NOMO-1 treated with DMSO at 0.1 percent for 48 hours (cell line): ENCODE results near the gene STMN3.
"Not testable (repeated sequence)": the region's sequence is repeated elsewhere in the genome, so short reads cannot be mapped to it uniquely, and the experiment has no call there.

Source experiments
- DNase-seq: peaks from one replicate; lab custom pipeline; 2025; ENCODE audit not compliant: unreplicated experiment; lab: John Stamatoyannopoulos, UW

STMN3 gene

GRCh38 chr20:63617876-63618265 lies 35.4 kb downstream of the STMN3 start:
- no peak for DNase-seq

DNA sequence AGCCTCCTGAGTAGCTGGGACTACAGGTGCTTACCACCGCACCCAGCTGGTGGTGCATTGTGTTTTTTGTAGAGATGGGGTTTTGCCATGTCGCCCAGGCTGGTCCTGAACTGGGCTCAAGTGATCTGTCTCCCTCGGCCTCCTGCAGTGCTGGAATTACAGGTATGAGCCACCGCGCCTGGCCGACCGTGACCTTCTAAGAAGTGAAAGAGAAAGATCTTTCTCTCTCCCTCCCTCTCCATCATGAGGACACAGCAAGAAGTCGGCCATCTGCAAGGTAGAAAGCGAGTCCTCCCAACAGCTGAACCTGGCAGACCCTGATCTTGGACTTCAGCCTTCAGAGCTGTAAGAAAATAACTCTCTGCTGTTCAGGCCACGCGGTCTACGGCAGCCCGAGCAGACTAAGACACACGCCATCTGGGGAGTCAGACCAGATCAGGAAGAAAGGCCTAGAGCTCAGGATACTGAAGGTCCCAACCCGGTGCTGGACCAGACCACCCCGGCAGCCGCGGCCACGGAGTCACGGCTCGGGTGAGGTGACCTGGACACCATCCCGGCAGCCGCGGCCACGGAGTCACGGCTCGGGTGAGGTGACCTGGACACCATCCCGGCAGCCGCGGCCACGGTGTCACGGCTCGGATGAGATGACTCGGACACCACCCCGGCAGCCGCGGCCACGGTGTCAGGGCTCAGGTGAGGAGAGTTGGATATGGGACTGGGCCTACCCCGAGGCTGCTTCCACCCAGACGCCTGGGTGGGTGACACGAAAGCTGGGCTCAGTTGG lies 35.9 kb downstream of the STMN3 start:
- DNase-seq = no peak

DNA sequence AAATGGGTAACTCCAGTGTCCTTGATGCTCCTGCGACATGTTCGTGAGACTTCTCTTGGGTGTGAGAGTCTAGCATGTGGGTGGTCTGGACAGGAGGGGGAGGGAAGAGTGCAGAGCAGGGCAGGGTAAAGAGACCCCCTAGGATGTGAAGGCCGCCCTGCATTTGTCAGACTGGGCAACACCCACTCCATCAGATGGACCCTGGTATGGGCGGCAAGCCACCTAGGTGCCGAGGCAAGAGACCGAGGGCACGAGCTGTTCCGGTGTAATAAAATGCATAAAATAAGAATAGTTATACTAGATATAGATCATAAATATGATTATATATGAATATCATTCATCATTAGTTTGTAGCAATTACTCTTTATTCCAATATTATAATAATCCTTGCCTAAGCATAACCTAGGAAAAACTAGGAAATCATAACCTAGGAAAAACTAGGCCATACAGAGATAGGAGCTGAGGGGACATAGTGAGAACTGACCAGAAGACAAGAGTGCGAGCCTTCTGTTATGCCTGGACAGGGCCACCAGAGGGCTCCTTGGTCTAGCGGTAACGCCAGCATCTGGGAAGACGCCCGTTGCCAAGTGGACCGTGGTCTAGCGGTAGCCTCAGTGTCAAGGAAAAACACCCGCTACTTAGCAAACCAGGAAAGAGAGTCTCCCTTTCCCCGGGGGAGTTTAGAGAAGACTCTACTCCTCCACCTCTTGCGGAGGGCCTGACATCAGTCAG lies 39.2 kb downstream of the STMN3 start:
- DNase-seq = not testable (repeated sequence)

- DNase-seq = peak; percentile 96
Measured at GRCh38 chr20:63612276-63612931, 40.8 kb downstream of the STMN3 start.

DNA sequence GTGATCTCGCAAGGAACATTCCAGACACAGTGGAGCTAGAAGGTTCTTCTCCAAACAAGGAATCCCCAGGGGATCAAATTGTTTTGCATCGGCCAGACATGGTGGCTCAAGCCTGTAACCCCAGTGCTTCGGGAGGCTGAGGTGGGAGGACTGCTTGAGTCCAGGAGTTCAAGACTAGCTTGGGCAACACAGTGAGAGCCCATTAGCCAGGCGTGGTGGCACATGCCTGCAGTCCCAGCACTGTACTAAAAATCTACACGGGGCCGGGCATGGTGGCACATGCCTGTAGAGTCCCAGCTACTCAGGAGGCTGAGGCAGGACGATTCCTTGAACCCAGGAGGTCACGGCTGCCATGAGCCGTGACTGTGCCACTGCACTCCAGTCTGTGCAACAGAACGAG lies 41.6 kb downstream of the STMN3 start:
- DNase-seq = no peak

GRCh38 chr20:63610581-63611435 lies 42.4 kb downstream of the STMN3 start:
- no peak for DNase-seq

GRCh38 chr20:63606686-63607085 lies 46.5 kb downstream of the STMN3 start:
- no peak for DNase-seq

GRCh38 chr20:63602321-63602720 lies 50.9 kb downstream of the STMN3 start:
- no peak for DNase-seq

GRCh38 chr20:63601679-63602078 lies 51.5 kb downstream of the STMN3 start:
- not testable (repeated sequence) for DNase-seq

GRCh38 chr20:63599396-63600050 lies 53.7 kb downstream of the STMN3 start:
- DNase-seq = no peak

DNA sequence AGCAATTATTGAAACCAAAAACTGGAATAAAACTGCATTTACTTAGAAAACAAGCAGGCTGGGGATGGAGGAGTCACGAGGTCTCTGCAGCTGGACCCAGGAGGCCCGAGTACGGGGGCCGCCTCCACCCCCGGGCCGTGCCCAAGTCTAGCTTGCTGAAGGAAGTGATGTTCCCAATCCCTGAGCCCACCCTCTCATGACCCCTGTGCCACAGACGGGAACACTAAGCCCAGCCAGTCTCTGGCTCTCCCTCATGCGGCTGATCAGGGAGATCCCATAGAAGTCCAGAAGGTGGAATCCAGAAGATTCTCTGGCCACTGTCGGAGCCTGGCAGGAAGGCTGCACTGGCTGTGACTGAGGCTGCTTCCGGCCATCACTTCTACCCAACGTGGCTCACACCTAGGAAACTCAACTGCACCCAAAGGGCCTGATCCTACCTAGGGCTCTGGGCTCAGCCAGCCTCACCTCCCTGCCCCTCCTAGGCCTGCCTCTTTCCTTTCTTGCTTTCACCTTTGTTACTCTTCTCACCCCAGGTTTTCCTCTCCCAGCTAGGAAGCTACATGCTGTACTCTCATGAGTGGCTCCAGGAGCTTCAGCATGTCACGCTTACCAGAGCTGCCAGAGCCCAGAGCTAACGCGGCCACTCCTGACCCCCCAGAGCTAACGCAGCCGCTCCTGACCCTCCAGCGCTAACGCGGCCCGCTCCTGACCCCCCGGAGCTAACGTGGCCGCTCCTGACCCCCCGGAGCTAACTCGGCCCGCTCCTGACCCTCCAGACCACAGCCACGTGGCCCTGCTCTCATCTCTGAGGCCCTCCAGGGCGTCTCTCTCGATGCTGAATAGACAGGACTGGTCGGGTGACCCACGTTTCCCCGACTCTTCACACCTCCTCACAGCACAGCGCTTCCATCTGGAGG lies 54.5 kb downstream of the STMN3 start:
- no peak for DNase-seq

DNA sequence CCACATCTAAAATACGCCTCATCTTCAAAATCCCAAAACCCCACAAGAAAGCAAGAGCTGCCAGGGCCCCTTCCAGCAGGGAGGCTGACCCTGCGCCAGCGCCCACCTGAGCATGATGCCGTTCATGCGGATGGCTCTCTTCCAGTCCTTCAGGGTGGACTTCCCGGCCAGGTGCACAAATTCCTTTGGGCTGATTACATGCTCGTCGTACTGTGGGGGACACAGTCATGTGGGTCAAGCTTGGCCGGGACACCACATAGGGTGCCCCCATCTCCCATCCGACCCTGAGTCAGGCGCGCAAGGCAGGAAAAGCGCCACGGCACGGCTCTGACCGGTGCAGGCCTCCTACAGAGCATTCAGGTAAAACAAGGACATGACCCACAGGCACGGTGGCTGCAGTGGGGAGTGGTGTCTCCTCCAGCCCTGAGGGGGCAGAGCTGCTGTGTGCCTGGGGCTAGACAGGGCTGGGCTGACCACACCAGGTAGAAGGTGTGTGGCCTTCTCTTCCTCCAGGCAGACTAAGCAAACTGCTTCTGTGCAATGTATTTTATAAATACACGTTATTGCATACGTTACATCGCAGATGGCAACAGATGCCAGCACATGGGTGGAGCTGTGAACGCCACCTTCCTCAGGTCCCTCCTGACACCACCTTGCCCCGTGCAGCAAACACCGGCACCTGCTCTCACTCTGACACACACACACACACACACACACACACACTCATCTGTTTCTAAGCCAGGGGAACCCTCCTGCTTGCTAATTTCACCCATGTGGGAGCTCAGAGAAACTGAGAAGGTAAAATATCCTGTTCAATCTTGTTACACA lies 55.4 kb downstream of the STMN3 start:
- no peak for DNase-seq

- no peak for DNase-seq
Measured at GRCh38 chr20:63596423-63596822, 56.8 kb downstream of the STMN3 start.

GRCh38 chr20:63595416-63596127 lies 57.7 kb downstream of the STMN3 start:
- no peak for DNase-seq

- no peak for DNase-seq
Measured at GRCh38 chr20:63594043-63594561, 59.1 kb downstream of the STMN3 start.

GRCh38 chr20:63592661-63593060 lies 60.6 kb downstream of the STMN3 start:
- no peak for DNase-seq

DNA sequence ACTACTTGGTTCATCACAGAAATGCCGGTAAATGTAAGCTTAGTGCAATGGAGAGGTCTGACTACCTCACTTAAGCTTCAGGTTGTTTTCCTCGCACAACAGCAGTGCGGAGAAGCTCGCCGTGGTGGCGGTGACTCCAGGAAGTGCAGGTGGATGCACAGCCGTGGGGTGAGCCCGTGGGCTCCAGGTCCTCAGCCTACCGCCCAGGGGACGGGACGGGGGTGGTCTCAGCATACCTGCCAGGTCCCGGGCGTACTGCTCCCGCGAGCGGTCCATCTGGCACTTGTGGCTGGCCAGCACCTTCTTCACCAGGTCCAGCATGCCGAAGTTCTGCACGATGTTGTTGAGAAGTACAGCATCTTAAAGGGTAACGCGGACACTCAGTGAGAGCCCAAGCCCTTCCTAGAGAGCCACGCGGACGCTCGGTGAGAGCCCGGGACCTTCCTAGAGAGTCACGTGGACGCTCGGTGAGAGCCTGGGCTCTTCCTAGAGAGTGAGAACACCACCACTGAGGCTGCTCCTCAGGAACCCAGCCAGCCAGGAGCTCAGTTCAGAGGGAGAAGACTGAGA lies 61.4 kb downstream of the STMN3 start:
- DNase-seq = no peak
